Measurements from ENCODE around the gene ITGA7.

The ITGA7 gene

GRCh38 chr12:55727643-55728185, 20.0 kb upstream of the ITGA7 start:
- peak overlapping the region; percentile 47 for H2BK12ac ChIP-seq (ENCODE audit: low read length)
- H3K4me3 ChIP-seq (ENCODE audit: low read depth, low read length): peak overlapping the region; percentile 93
- H3K27me3 ChIP-seq (ENCODE audit: insufficient read depth, low read length): no peaks in the 10 kb centered on the region
- peak; percentile 81 to 86 for DNase-seq
- peak overlapping the region; percentile 92 for H4K91ac ChIP-seq (ENCODE audit: low read depth, low read length)
- H3K9ac ChIP-seq (ENCODE audit: low read length): peak overlapping the region; percentile 78
- peak overlapping the region; percentile 62 for H3K4me2 ChIP-seq (ENCODE audit: low read length)
- no peak overlapping the region for H2AFZ ChIP-seq (ENCODE audit: insufficient read depth, low read length, poor library complexity)
- peaks cover 21% of the 10 kb centered on the region for H3K79me2 ChIP-seq (ENCODE audit: control insufficient read depth, insufficient read depth, low read length, poor library complexity)
- peaks cover 18% of the 10 kb centered on the region for H3K79me1 ChIP-seq (ENCODE audit: low read length)
- WGBS (ENCODE audit: extremely low coverage, insufficient coverage, insufficient read length): no CpG with 5 or more reads among the region's 9 CpGs
- peak overlapping the region; percentile 93 for H3K18ac ChIP-seq (ENCODE audit: low read length)
- H4K12ac ChIP-seq (ENCODE audit: low read depth, low read length): peak overlapping the region; percentile 62
- peaks cover 11 to 17% of the 10 kb centered on the region in 2 experiments for H3K4me1 ChIP-seq (ENCODE audit: control insufficient read depth in 1 of 2, insufficient read depth in 2 of 2, low read length in 2 of 2)
- H3K23ac ChIP-seq (ENCODE audit: low read length): no peak overlapping the region
- H3K27ac ChIP-seq (ENCODE audit: low read depth, low read length): peak overlapping the region; percentile 97
- no peaks in the 10 kb centered on the region for H3K9me3 ChIP-seq (ENCODE audit: insufficient read depth, low read depth, low read length)
- H2AK5ac ChIP-seq (ENCODE audit: low read length): peak overlapping the region; percentile 80
- H2BK5ac ChIP-seq (ENCODE audit: low read depth, low read length, poor library complexity): peak overlapping the region; percentile 88
- peak overlapping the region; percentile 97 for H3K4ac ChIP-seq (ENCODE audit: low read depth, low read length)
- peak overlapping the region; percentile 75 for H4K8ac ChIP-seq (ENCODE audit: low read depth, low read length)
- H3K36me3 ChIP-seq (ENCODE audit: control insufficient read depth in 1 of 2, insufficient read depth in 2 of 2, low read length in 2 of 2): peaks cover 35 to 40% of the 10 kb centered on the region in 2 experiments
- H3K14ac ChIP-seq (ENCODE audit: low read length): peak overlapping the region; percentile 98
- peak overlapping the region; percentile 57 for H2BK120ac ChIP-seq (ENCODE audit: insufficient read depth, low read length, poor library complexity)

- H3K4me3 ChIP-seq (ENCODE audit: low read depth, low read length): peak overlapping the region; percentile 34
- peak overlapping the region; percentile 34 for H3K27ac ChIP-seq (ENCODE audit: low read depth, low read length)
- no peak for DNase-seq
- H2BK12ac ChIP-seq (ENCODE audit: low read length): no peak overlapping the region
- H4K12ac ChIP-seq (ENCODE audit: low read depth, low read length): no peak overlapping the region
- WGBS (ENCODE audit: extremely low coverage, insufficient coverage, insufficient read length): no CpG with 5 or more reads among the region's 10 CpGs
- peaks cover 18% of the 10 kb centered on the region for H3K79me1 ChIP-seq (ENCODE audit: low read length)
- peak overlapping the region; percentile 62 for H3K4me2 ChIP-seq (ENCODE audit: low read length)
- no peak overlapping the region for H4K91ac ChIP-seq (ENCODE audit: low read depth, low read length)
- H3K79me2 ChIP-seq (ENCODE audit: control insufficient read depth, insufficient read depth, low read length, poor library complexity): peaks cover 21% of the 10 kb centered on the region
- H3K9me3 ChIP-seq (ENCODE audit: insufficient read depth, low read depth, low read length): no peaks in the 10 kb centered on the region
- H3K23ac ChIP-seq (ENCODE audit: low read length): peak overlapping the region; percentile 45
- H4K8ac ChIP-seq (ENCODE audit: low read depth, low read length): peak overlapping the region; percentile 8
- no peaks in the 10 kb centered on the region for H3K27me3 ChIP-seq (ENCODE audit: insufficient read depth, low read length)
- H3K9ac ChIP-seq (ENCODE audit: low read length): peak overlapping the region; percentile 78
- H3K4ac ChIP-seq (ENCODE audit: low read depth, low read length): peak overlapping the region; percentile 36
- no peak overlapping the region for H2BK120ac ChIP-seq (ENCODE audit: insufficient read depth, low read length, poor library complexity)
- H2AFZ ChIP-seq (ENCODE audit: insufficient read depth, low read length, poor library complexity): peak overlapping the region; percentile 13
- peaks cover 11 to 17% of the 10 kb centered on the region in 2 experiments for H3K4me1 ChIP-seq (ENCODE audit: control insufficient read depth in 1 of 2, insufficient read depth in 2 of 2, low read length in 2 of 2)
- H3K36me3 ChIP-seq (ENCODE audit: control insufficient read depth in 1 of 2, insufficient read depth in 2 of 2, low read length in 2 of 2): peaks cover 35 to 41% of the 10 kb centered on the region in 2 experiments
- H3K14ac ChIP-seq (ENCODE audit: low read length): no peak overlapping the region
- peak overlapping the region; percentile 31 for H3K18ac ChIP-seq (ENCODE audit: low read length)
- peak overlapping the region; percentile 5 for H2BK5ac ChIP-seq (ENCODE audit: low read depth, low read length, poor library complexity)
- no peak overlapping the region for H2AK5ac ChIP-seq (ENCODE audit: low read length)
These were observed 19.3 kb upstream of the ITGA7 start for GRCh38 chr12:55726971-55727370.

GRCh38 chr12:55725556-55725955, 17.9 kb upstream of the ITGA7 start:
- H3K4me2 ChIP-seq (ENCODE audit: low read length): no peak overlapping the region
- no peak overlapping the region for H2BK120ac ChIP-seq (ENCODE audit: insufficient read depth, low read length, poor library complexity)
- no peak for DNase-seq
- no peak overlapping the region for H3K4me3 ChIP-seq (ENCODE audit: low read depth, low read length)
- peaks cover 21% of the 10 kb centered on the region for H3K79me2 ChIP-seq (ENCODE audit: control insufficient read depth, insufficient read depth, low read length, poor library complexity)
- H3K79me1 ChIP-seq (ENCODE audit: low read length): peaks cover 18% of the 10 kb centered on the region
- no peaks in the 10 kb centered on the region for H3K9me3 ChIP-seq (ENCODE audit: insufficient read depth, low read depth, low read length)
- no peak overlapping the region for H4K8ac ChIP-seq (ENCODE audit: low read depth, low read length)
- WGBS (ENCODE audit: extremely low coverage, insufficient coverage, insufficient read length): no CpG with 5 or more reads among the region's 3 CpGs
- peak overlapping the region; percentile 12 for H3K18ac ChIP-seq (ENCODE audit: low read length)
- no peak overlapping the region for H2BK12ac ChIP-seq (ENCODE audit: low read length)
- H3K27me3 ChIP-seq (ENCODE audit: insufficient read depth, low read length): no peaks in the 10 kb centered on the region
- H2BK5ac ChIP-seq (ENCODE audit: low read depth, low read length, poor library complexity): no peak overlapping the region
- H2AFZ ChIP-seq (ENCODE audit: insufficient read depth, low read length, poor library complexity): no peak overlapping the region
- no peak overlapping the region for H4K12ac ChIP-seq (ENCODE audit: low read depth, low read length)
- peaks cover 11 to 17% of the 10 kb centered on the region in 2 experiments for H3K4me1 ChIP-seq (ENCODE audit: control insufficient read depth in 1 of 2, insufficient read depth in 2 of 2, low read length in 2 of 2)
- no peak overlapping the region for H4K91ac ChIP-seq (ENCODE audit: low read depth, low read length)
- H3K23ac ChIP-seq (ENCODE audit: low read length): no peak overlapping the region
- H3K9ac ChIP-seq (ENCODE audit: low read length): no peak overlapping the region
- H3K4ac ChIP-seq (ENCODE audit: low read depth, low read length): no peak overlapping the region
- no peak overlapping the region for H2AK5ac ChIP-seq (ENCODE audit: low read length)
- H3K36me3 ChIP-seq (ENCODE audit: control insufficient read depth in 1 of 2, insufficient read depth in 2 of 2, low read length in 2 of 2): peaks cover 35 to 41% of the 10 kb centered on the region in 2 experiments
- no peak overlapping the region for H3K14ac ChIP-seq (ENCODE audit: low read length)
- no peak overlapping the region for H3K27ac ChIP-seq (ENCODE audit: low read depth, low read length)

GRCh38 chr12:55724940-55725309, 17.2 kb upstream of the ITGA7 start:
- no peaks in the 10 kb centered on the region for H3K27me3 ChIP-seq (ENCODE audit: insufficient read depth, low read length)
- no peak overlapping the region for H2BK12ac ChIP-seq (ENCODE audit: low read length)
- H3K4ac ChIP-seq (ENCODE audit: low read depth, low read length): no peak overlapping the region
- no peak overlapping the region for H2AFZ ChIP-seq (ENCODE audit: insufficient read depth, low read length, poor library complexity)
- no peaks in the 10 kb centered on the region for H3K9me3 ChIP-seq (ENCODE audit: insufficient read depth, low read depth, low read length)
- peaks cover 8 to 14% of the 10 kb centered on the region in 2 experiments for H3K4me1 ChIP-seq (ENCODE audit: control insufficient read depth in 1 of 2, insufficient read depth in 2 of 2, low read length in 2 of 2)
- H4K91ac ChIP-seq (ENCODE audit: low read depth, low read length): no peak overlapping the region
- H3K27ac ChIP-seq (ENCODE audit: low read depth, low read length): no peak overlapping the region
- DNase-seq: no peak
- no peak overlapping the region for H4K12ac ChIP-seq (ENCODE audit: low read depth, low read length)
- H2BK5ac ChIP-seq (ENCODE audit: low read depth, low read length, poor library complexity): no peak overlapping the region
- peaks cover 18% of the 10 kb centered on the region for H3K79me1 ChIP-seq (ENCODE audit: low read length)
- no peak overlapping the region for H3K14ac ChIP-seq (ENCODE audit: low read length)
- no peak overlapping the region for H3K4me3 ChIP-seq (ENCODE audit: low read depth, low read length)
- no peak overlapping the region for H4K8ac ChIP-seq (ENCODE audit: low read depth, low read length)
- no CpG with 5 or more reads among the region's 3 CpGs for WGBS (ENCODE audit: extremely low coverage, insufficient coverage, insufficient read length)
- H3K36me3 ChIP-seq (ENCODE audit: control insufficient read depth in 1 of 2, insufficient read depth in 2 of 2, low read length in 2 of 2): peaks cover 35 to 41% of the 10 kb centered on the region in 2 experiments
- no peak overlapping the region for H3K9ac ChIP-seq (ENCODE audit: low read length)
- H3K18ac ChIP-seq (ENCODE audit: low read length): no peak overlapping the region
- H3K79me2 ChIP-seq (ENCODE audit: control insufficient read depth, insufficient read depth, low read length, poor library complexity): peaks cover 21% of the 10 kb centered on the region
- no peak overlapping the region for H3K23ac ChIP-seq (ENCODE audit: low read length)
- no peak overlapping the region for H2BK120ac ChIP-seq (ENCODE audit: insufficient read depth, low read length, poor library complexity)
- H3K4me2 ChIP-seq (ENCODE audit: low read length): no peak overlapping the region
- H2AK5ac ChIP-seq (ENCODE audit: low read length): no peak overlapping the region
